ENCODE data around the gene TACR2.
"Not testable (repeated sequence)": the region's sequence is repeated elsewhere in the genome, so short reads cannot be mapped to it uniquely, and the experiment has no call there.

Gene TACR2

GRCh38 chr10:69450395-69450794 is 33.7 kb upstream of the TACR2 start:
- FAIRE-seq, result not testable (repeated sequence)

GRCh38 chr10:69449841-69450240 is 33.1 kb upstream of the TACR2 start:
- FAIRE-seq, result no peak

GRCh38 chr10:69446650-69447151 is 30.0 kb upstream of the TACR2 start:
- no peak for FAIRE-seq

GRCh38 chr10:69446229-69446628 is 29.5 kb upstream of the TACR2 start:
- no peak for FAIRE-seq

GRCh38 chr10:69445041-69445440 is 28.3 kb upstream of the TACR2 start:
- no peak for FAIRE-seq

- FAIRE-seq, result no peak
Measured at GRCh38 chr10:69443354-69443753, 26.6 kb upstream of the TACR2 start.

GRCh38 chr10:69439813-69440506 is 23.2 kb upstream of the TACR2 start:
- no peak for FAIRE-seq

- FAIRE-seq, result no peak
Measured at GRCh38 chr10:69439350-69439739, 22.6 kb upstream of the TACR2 start.

GRCh38 chr10:69438536-69439349 is 22.0 kb upstream of the TACR2 start:
- no peak for FAIRE-seq

GRCh38 chr10:69437321-69438259 is 20.9 kb upstream of the TACR2 start:
- no peak for FAIRE-seq

- FAIRE-seq, result no peak
Measured at GRCh38 chr10:69435966-69436520, 19.3 kb upstream of the TACR2 start.

- FAIRE-seq, result no peak
Measured at GRCh38 chr10:69434926-69435325, 18.2 kb upstream of the TACR2 start.

GRCh38 chr10:69434169-69434568 is 17.5 kb upstream of the TACR2 start:
- FAIRE-seq, result no peak

- no peak for FAIRE-seq
Measured at GRCh38 chr10:69428165-69428564, 11.4 kb upstream of the TACR2 start.

GRCh38 chr10:69426376-69426727 is 9.6 kb upstream of the TACR2 start:
- FAIRE-seq, result no peak

- no peak for FAIRE-seq
Measured at GRCh38 chr10:69425511-69426298, 9.0 kb upstream of the TACR2 start.

- FAIRE-seq, result no peak
Measured at GRCh38 chr10:69425041-69425440, 8.3 kb upstream of the TACR2 start.

GRCh38 chr10:69422676-69423075 is 6.0 kb upstream of the TACR2 start:
- no peak for FAIRE-seq

GRCh38 chr10:69421611-69422308 is 5.0 kb upstream of the TACR2 start:
- FAIRE-seq, result no peak

GRCh38 chr10:69419744-69420126 is 3.0 kb upstream of the TACR2 start:
- no peak for FAIRE-seq

GRCh38 chr10:69419096-69419743 is 2.5 kb upstream of the TACR2 start:
- FAIRE-seq, result no peak
